Keratinocyte (primary cell): ENCODE results near the gene MISP. TPM values are rescaled to one million over a fixed set of nuclear protein-coding genes. Genes with fewer than 3 reads are reported as not detected.

Experiments
- DNase-seq: peaks from one replicate; pipeline ENCODE4 v3.0.0-alpha.2; 2011; ENCODE audit warnings: low read depth, missing footprints, low spot score
- FAIRE-seq: peaks from 2 replicates; lab custom pipeline; 2011; peaks lifted over from hg19 to GRCh38; lab: Jason Lieb, UNC
- H2AFZ ChIP-seq: 2 replicates; pipeline ENCODE4 v1.6.0; 2012; ENCODE audit warnings: low read length, control low read depth, inconsistent platforms; ENCODE audit not compliant: control insufficient read depth
- H3K27ac ChIP-seq: 2 replicates; pipeline ENCODE4 v1.5.1; 2011; ENCODE audit warnings: low read length; ENCODE audit not compliant: control insufficient read depth, insufficient read depth
- H3K27me3 ChIP-seq: 3 replicates; pipeline ENCODE4 v1.6.0; 2011; ENCODE audit warnings: low read length; ENCODE audit not compliant: control insufficient read depth, insufficient read depth; ENCODE audit errors: extremely low read depth
- H3K36me3 ChIP-seq, 2 experiments: 2 replicates in 1 of 2; 3 replicates in 1 of 2; pipeline ENCODE4 v1.5.1; 2011; ENCODE audit warnings: low read length in 2 of 2, mild to moderate bottlenecking in 1 of 2; ENCODE audit not compliant: control insufficient read depth in 2 of 2, insufficient read depth in 2 of 2; ENCODE audit errors: extremely low read depth in 1 of 2
- H3K4me1 ChIP-seq: 3 replicates; pipeline ENCODE4 v1.5.1; 2011; ENCODE audit warnings: low read length; ENCODE audit not compliant: control insufficient read depth, insufficient read depth; ENCODE audit errors: extremely low read depth
- H3K4me2 ChIP-seq: 3 replicates; pipeline ENCODE4 v1.6.0; 2011; ENCODE audit warnings: low read depth, low read length; ENCODE audit not compliant: control insufficient read depth, insufficient read depth; ENCODE audit errors: extremely low read depth
- H3K4me3 ChIP-seq, 3 experiments: fragments of 200-600 bp in 1 of 3; sonication (generic) in 1 of 3; 2 replicates in 2 of 3; 3 replicates in 1 of 3; pipeline ENCODE4 v1.5.1; 2011 to 2016; ENCODE audit warnings: low read length in 3 of 3, mild to moderate bottlenecking in 3 of 3, control low read depth in 2 of 3, inconsistent platforms in 1 of 3, low read depth in 1 of 3, mixed read lengths in 1 of 3, mixed run types in 1 of 3, moderate library complexity in 1 of 3; ENCODE audit not compliant: control insufficient read depth in 2 of 3, insufficient read depth in 2 of 3; ENCODE audit errors: extremely low read depth in 1 of 3
- H3K79me2 ChIP-seq: 2 replicates; pipeline ENCODE4 v1.6.0; 2012; ENCODE audit warnings: low read length; ENCODE audit not compliant: control insufficient read depth, insufficient read depth
- H3K9ac ChIP-seq: 3 replicates; pipeline ENCODE4 v1.6.0; 2011; ENCODE audit warnings: low read length; ENCODE audit not compliant: control insufficient read depth, insufficient read depth; ENCODE audit errors: extremely low read depth
- H3K9me1 ChIP-seq: 3 replicates; pipeline ENCODE4 v1.6.0; 2011; ENCODE audit warnings: low read length; ENCODE audit not compliant: control insufficient read depth, insufficient read depth; ENCODE audit errors: extremely low read depth
- H3K9me3 ChIP-seq: 2 replicates; pipeline ENCODE4 v1.5.1; 2012; ENCODE audit warnings: low read depth, low read length; ENCODE audit not compliant: control insufficient read depth
- H4K20me1 ChIP-seq: 3 replicates; pipeline ENCODE4 v1.6.0; 2011; ENCODE audit warnings: low read length; ENCODE audit not compliant: control insufficient read depth, insufficient read depth; ENCODE audit errors: extremely low read depth
- CTCF ChIP-seq, 3 experiments: IDR thresholded peaks in 1 of 3; conservative IDR thresholded peaks in 1 of 3; optimal IDR thresholded peaks in 1 of 3; 2 replicates in 2 of 3; 3 replicates in 1 of 3; pipeline versions ENCODE3 to v1.5.1; 2011; ENCODE audit warnings: low read length in 3 of 3, mild to moderate bottlenecking in 3 of 3, moderate library complexity in 2 of 3, control low read depth in 1 of 3, inconsistent platforms in 1 of 3; ENCODE audit not compliant: insufficient read depth in 2 of 3; ENCODE audit errors: extremely low read depth in 1 of 3
- EZH2 ChIP-seq: IDR thresholded peaks from one replicate; pipeline ENCODE4 v1.6.1; 2012; ENCODE audit warnings: inconsistent platforms, mild to moderate bottlenecking, low read length, moderate library complexity
- dilution Hi-C: fragments of 300-500 bp; cut with MboI; formaldehyde crosslinking; loops from one replicate; pipeline ENCODE4 v1.7.0; 2020; ENCODE audit warnings: low sequenced_read_pairs; ENCODE audit not compliant: extremely low pct_ligation_motif_present
- polyA plus RNA-seq, 5 experiments: library from polyadenylated mRNA; depleted of rRNA in 3 of 5; stranded (reverse) in 3 of 5; stranded (forward) in 1 of 5; unstranded in 1 of 5; fragments of >200 nt; gene quantifications; 1 replicate in 1 of 5; 2 replicates in 3 of 5; 3 replicates in 1 of 5; pipeline versions ENCODE4 v1.2.1 to v1.2.3, GENCODE V29; 2011 to 2012; ENCODE audit warnings: missing spikeins in 2 of 5, low read depth in 1 of 5, low replicate concordance in 1 of 5

The MISP gene
- polyA plus RNA-seq, 1 donor (not counting 4 experiments of a cell fraction or from before 2014, with no cell fraction given) = 17.5 TPM

GRCh38 chr19:788686-788982, 37.7 kb downstream of the MISP start:
- Histone ChIP-seq H3K9ac (peak overlapping the region; percentile 47), H3K9me3 (no peaks in the 10 kb centered on the region), H4K20me1 (no peaks in the 10 kb centered on the region), H3K4me1 (peaks cover 16% of the 10 kb centered on the region), H2AFZ (peak overlapping the region; percentile 79), H3K4me2 (no peak overlapping the region), H3K4me3 (no peak overlapping the region), H3K27ac (peak overlapping the region; percentile 36), H3K27me3 (no peaks in the 10 kb centered on the region), H3K79me2 (peaks cover 5% of the 10 kb centered on the region), H3K9me1 (no peaks in the 10 kb centered on the region), H3K36me3 (no peaks in the 10 kb centered on the region)
- DNase-seq (no peak), FAIRE-seq (no peak)
- TF ChIP-seq CTCF (optimal IDR thresholded peaks at IDR 0.05 in 1 of 3, IDR thresholded peaks at IDR 0.05 in 1 of 3, conservative IDR thresholded peaks at IDR 0.05 in 1 of 3; ENCODE audit: extremely low read depth in 1 of 3, insufficient read depth in 2 of 3, low read length in 3 of 3) = no peak
- TF ChIP-seq EZH2 = no peak
- dilution Hi-C loops = no loop called here

DNA sequence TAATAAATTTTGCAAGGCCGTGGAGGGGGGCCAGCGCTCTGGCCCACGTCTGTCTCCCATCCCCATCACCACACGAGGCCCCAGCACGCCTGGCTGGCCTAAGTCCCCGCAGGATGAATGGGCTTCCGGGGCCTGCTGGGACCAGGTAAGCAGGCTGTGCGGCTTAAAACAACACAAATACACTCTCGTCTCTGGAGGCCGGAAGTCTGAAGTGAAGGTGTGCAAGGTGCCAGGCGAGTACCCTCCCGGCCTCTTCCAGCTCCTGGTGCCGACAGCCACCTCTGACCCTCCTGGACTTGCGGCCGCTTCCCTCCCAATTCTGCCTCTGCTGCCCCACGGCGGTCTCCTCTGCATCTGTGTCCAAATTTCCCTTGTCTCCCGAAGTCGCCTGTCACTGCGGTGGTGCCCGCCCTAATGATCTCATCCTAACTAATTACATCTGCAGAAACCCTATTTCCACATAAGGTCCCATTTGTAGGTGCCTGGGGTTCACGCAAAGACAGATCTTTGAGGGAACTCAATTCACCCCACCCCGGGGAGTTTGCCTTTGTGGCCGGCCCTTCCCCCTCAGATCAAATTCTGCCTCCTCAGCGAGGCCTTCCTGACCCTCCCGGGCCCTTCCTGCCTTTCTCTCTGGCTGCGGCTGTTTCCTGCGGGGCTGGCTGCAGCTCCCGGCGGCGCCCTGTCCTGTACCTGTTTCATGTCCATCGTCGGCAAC, 38.2 kb downstream of the MISP start:
- Histone ChIP-seq H3K4me2 (peak overlapping the region; percentile 58), H3K27ac (peak overlapping the region; percentile 36), H3K79me2 (peaks cover 5% of the 10 kb centered on the region), H4K20me1 (no peaks in the 10 kb centered on the region), H2AFZ (peak overlapping the region; percentile 79), H3K9ac (peak overlapping the region; percentile 47), H3K27me3 (no peaks in the 10 kb centered on the region), H3K4me1 (peaks cover 16% of the 10 kb centered on the region), H3K9me1 (no peaks in the 10 kb centered on the region), H3K4me3 (no peak overlapping the region), H3K36me3 (no peaks in the 10 kb centered on the region), H3K9me3 (no peaks in the 10 kb centered on the region)
- no peak for TF ChIP-seq CTCF (optimal IDR thresholded peaks at IDR 0.05 in 1 of 3, IDR thresholded peaks at IDR 0.05 in 1 of 3, conservative IDR thresholded peaks at IDR 0.05 in 1 of 3; ENCODE audit: extremely low read depth in 1 of 3, insufficient read depth in 2 of 3, low read length in 3 of 3)
- TF ChIP-seq EZH2 = no peak
- DNase-seq (no peak), FAIRE-seq (no peak)
- dilution Hi-C loops = no loop called here
